ENCODE measurements around the gene GCK. TPM values are rescaled to one million over a fixed set of nuclear protein-coding genes. Genes with fewer than 3 reads are reported as not detected.
"Not testable (repeated sequence)": the region's sequence is repeated elsewhere in the genome, so short reads cannot be mapped to it uniquely, and the experiment has no call there.

The GCK gene
- total and polyA plus RNA-seq, 2 donors (not counting 3 experiments of a cell fraction or from before 2014, with no cell fraction given) = 0.17 to 0.51 TPM

DNA sequence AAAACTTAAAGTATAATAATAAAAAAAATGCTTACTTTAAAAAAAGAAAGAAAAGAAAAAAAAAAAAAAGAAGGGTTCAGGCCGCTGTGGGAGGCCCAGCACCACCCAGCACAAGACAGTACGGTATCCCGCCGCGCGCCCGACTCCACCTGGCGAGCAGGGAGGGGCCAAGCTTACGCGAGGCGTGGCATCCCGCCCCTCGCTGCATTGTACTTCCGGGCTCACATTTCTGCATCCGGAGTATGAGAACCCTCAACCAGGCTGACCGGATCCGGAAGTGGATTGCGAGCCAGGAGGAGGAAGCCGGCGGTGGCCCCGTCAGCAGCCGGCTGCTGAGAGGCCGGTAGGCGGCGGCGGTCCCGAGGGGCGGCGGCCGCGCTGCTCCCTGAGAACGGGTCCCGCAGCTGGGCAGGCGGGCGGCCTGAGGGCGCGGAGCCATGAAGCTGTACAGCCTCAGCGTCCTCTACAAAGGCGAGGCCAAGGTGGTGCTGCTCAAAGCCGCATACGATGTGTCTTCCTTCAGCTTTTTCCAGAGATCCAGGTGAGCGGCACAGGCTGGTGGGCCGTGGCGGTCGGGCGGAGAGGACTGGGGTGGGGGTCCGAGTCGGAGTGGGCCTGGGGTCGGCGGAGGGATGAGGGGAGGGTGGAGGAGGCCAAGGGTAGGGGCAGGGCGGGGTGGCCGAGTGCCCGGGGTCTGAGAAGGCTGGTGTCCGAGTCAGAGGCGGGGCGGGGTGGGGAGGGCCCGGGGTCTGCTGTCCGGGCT lies 11.6 kb upstream of the GCK start, which contains the start of gene YKT6:
Gene YKT6 (plus strand): TSS at position 280 of the 763 bp plus-strand sequence. CDS start 158 bp downstream, at position 438.
- intact Hi-C loops (cut with micrococcal nuclease) (loop anchor here (1.0 kb wide), 2 partner anchors 129 to 157 kb away; partner anchors contain the start of gene DBNL), dilution Hi-C loops (cut with MboI; ENCODE audit: extremely low pct_ligation_motif_present, low sequenced_read_pairs) (no loop called here)
- H3K79me2 ChIP-seq (ENCODE audit: control insufficient read depth, insufficient read depth, low read length) = peaks cover 44% of the 10 kb centered on the region
- peak within 1 kb of the TSS; percentile 58 for H3K27ac ChIP-seq (ENCODE audit: insufficient read depth, low read depth, low read length)
- TF ChIP-seq POLR2A (IDR thresholded peaks at IDR 0.05; ENCODE audit: low read depth, low read length) (peak; percentile 94), POLR2AphosphoS5 (IDR thresholded peaks at IDR 0.05; ENCODE audit: insufficient read depth, low read depth, low read length) (peak; percentile 95), MYC (IDR thresholded peaks at IDR 0.05; ENCODE audit: low read depth, low read length) (peak; percentile 9), FOS (IDR thresholded peaks at IDR 0.05; ENCODE audit: borderline replicate concordance, insufficient read depth, low read length) (no peak), GATA2 (IDR thresholded peaks at IDR 0.05; ENCODE audit: insufficient read depth, insufficient read length, low read depth, low read length) (no peak)
- TF ChIP-seq, protein P1, sequence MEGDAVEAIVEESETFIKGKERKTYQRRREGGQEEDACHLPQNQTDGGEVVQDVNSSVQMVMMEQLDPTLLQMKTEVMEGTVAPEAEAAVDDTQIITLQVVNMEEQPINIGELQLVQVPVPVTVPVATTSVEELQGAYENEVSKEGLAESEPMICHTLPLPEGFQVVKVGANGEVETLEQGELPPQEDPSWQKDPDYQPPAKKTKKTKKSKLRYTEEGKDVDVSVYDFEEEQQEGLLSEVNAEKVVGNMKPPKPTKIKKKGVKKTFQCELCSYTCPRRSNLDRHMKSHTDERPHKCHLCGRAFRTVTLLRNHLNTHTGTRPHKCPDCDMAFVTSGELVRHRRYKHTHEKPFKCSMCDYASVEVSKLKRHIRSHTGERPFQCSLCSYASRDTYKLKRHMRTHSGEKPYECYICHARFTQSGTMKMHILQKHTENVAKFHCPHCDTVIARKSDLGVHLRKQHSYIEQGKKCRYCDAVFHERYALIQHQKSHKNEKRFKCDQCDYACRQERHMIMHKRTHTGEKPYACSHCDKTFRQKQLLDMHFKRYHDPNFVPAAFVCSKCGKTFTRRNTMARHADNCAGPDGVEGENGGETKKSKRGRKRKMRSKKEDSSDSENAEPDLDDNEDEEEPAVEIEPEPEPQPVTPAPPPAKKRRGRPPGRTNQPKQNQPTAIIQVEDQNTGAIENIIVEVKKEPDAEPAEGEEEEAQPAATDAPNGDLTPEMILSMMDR (IDR thresholded peaks at IDR 0.05; ENCODE audit: extremely low read depth in 1 of 2, insufficient read depth in 1 of 2, low read depth in 1 of 2, low read length in 2 of 2) = peak; percentile 45 to 67
- H2AFZ ChIP-seq (ENCODE audit: low read depth, low read length) = peak within 1 kb of the TSS; percentile 92
- BruUV-seq (replicated peaks) = no TSS peak
- H3K4me1 ChIP-seq (ENCODE audit: control insufficient read depth, extremely low read depth, insufficient read depth, low read length) = peaks cover 11% of the 10 kb centered on the region
- H3K4me3 ChIP-seq (replicated peaks in 1 of 3; ENCODE audit: insufficient read depth in 1 of 3, low read depth in 1 of 3, low read length in 3 of 3) = peak within 1 kb of the TSS; percentile 93 to 100 (median 98)
- FAIRE-seq (peak; percentile 98), DNase-seq (ENCODE audit: low read depth, low spot score) (peak; percentile 94)
- H3K4me2 ChIP-seq (ENCODE audit: insufficient read depth, low read length) = peak within 1 kb of the TSS; percentile 83
- H4K20me1 ChIP-seq (replicated peaks; ENCODE audit: control insufficient read depth, extremely low read depth, insufficient read depth, low read length) = peaks cover 3% of the 10 kb centered on the region
- H3K9me1 ChIP-seq (replicated peaks; ENCODE audit: control insufficient read depth, extremely low read depth, insufficient read depth, low read length) = no peaks in the 10 kb centered on the region
- H3K9me3 ChIP-seq (replicated peaks; ENCODE audit: control insufficient read depth, insufficient read depth, low read length) = no peaks in the 10 kb centered on the region
- peaks cover 3 to 10% of the 10 kb centered on the region in 2 experiments for H3K27me3 ChIP-seq (ENCODE audit: control insufficient read depth in 2 of 2, insufficient read depth in 2 of 2, low read length in 2 of 2)
- peak within 1 kb of the TSS; percentile 88 for H3K9ac ChIP-seq (replicated peaks; ENCODE audit: extremely low read depth, insufficient read depth, low read length)
- peaks cover 8 to 12% of the 10 kb centered on the region in 2 experiments for H3K36me3 ChIP-seq (ENCODE audit: control insufficient read depth in 2 of 2, extremely low read depth in 1 of 2, insufficient read depth in 2 of 2, low read length in 2 of 2)
- ChIA-PET POLR2A (interaction anchor here (0.7 kb wide), 1 partner anchor 227 kb away, joined by 4 read pairs; no protein-coding TSS in a partner anchor), CTCF (interaction anchor here (1.0 to 2.0 kb wide), 6 partner anchors 14 to 365 kb away, joined by 3 to 11 read pairs (median 4); no protein-coding TSS in a partner anchor)

- BruUV-seq (replicated peaks); H3K27ac ChIP-seq (ENCODE audit: insufficient read depth, low read depth, low read length); H2AFZ ChIP-seq (ENCODE audit: low read depth, low read length); dilution Hi-C loops (cut with MboI; ENCODE audit: extremely low pct_ligation_motif_present, low sequenced_read_pairs); H3K36me3 ChIP-seq (ENCODE audit: control insufficient read depth in 2 of 2, extremely low read depth in 1 of 2, insufficient read depth in 2 of 2, low read length in 2 of 2); H3K9me1 ChIP-seq (replicated peaks; ENCODE audit: control insufficient read depth, extremely low read depth, insufficient read depth, low read length); H4K20me1 ChIP-seq (replicated peaks; ENCODE audit: control insufficient read depth, extremely low read depth, insufficient read depth, low read length); H3K9ac ChIP-seq (replicated peaks; ENCODE audit: extremely low read depth, insufficient read depth, low read length); DNase-seq (ENCODE audit: low read depth, low spot score); H3K4me2 ChIP-seq (ENCODE audit: insufficient read depth, low read length); FAIRE-seq; H3K4me3 ChIP-seq (replicated peaks in 1 of 3; ENCODE audit: insufficient read depth in 1 of 3, low read depth in 1 of 3, low read length in 3 of 3); H3K9me3 ChIP-seq (replicated peaks; ENCODE audit: control insufficient read depth, insufficient read depth, low read length); POLR2A ChIA-PET: not testable (repeated sequence)
- peaks cover 3 to 10% of the 10 kb centered on the region in 2 experiments for H3K27me3 ChIP-seq (ENCODE audit: control insufficient read depth in 2 of 2, insufficient read depth in 2 of 2, low read length in 2 of 2)
- peaks cover 40% of the 10 kb centered on the region for H3K79me2 ChIP-seq (ENCODE audit: control insufficient read depth, insufficient read depth, low read length)
- peaks cover 11% of the 10 kb centered on the region for H3K4me1 ChIP-seq (ENCODE audit: control insufficient read depth, extremely low read depth, insufficient read depth, low read length)
- intact Hi-C loops (cut with micrococcal nuclease) = loop anchor here (1.0 kb wide), 1 partner anchor 156 kb away; the partner anchor contains the start of gene DBNL
- CTCF ChIA-PET = interaction anchor here (1.0 to 2.0 kb wide), 6 partner anchors 14 to 365 kb away, joined by 3 to 11 read pairs (median 4); no protein-coding TSS in a partner anchor
These were observed 10.9 kb upstream of the GCK start for GRCh38 chr7:44200163-44200562.
